HEK293 (cell line): ENCODE results near the gene EXO5.
"Not testable (repeated sequence)": the region's sequence is repeated elsewhere in the genome, so short reads cannot be mapped to it uniquely, and the experiment has no call there.

Experiments
- ZNF571 ChIP-seq: fragments of 450-650 bp; formaldehyde crosslinking; IDR thresholded peaks from 2 replicates; pipeline ENCODE4 v1.5.0; 2017; ENCODE audit warnings: missing biosample characterization, missing genetic modification characterization
- ZNF677 ChIP-seq: fragments of 450-650 bp; IDR thresholded peaks from 2 replicates; pipeline ENCODE4 v1.5.0; 2018; ENCODE audit warnings: missing biosample characterization, mild to moderate bottlenecking, missing genetic modification characterization, moderate library complexity
- TF ChIP-seq, protein P1 (sequence below): fragments of 450-650 bp; formaldehyde crosslinking; IDR thresholded peaks from 2 replicates; pipeline ENCODE4 v1.5.1; 2016; ENCODE audit warnings: missing biosample characterization, missing genetic modification characterization

- TF ChIP-seq, protein P1, sequence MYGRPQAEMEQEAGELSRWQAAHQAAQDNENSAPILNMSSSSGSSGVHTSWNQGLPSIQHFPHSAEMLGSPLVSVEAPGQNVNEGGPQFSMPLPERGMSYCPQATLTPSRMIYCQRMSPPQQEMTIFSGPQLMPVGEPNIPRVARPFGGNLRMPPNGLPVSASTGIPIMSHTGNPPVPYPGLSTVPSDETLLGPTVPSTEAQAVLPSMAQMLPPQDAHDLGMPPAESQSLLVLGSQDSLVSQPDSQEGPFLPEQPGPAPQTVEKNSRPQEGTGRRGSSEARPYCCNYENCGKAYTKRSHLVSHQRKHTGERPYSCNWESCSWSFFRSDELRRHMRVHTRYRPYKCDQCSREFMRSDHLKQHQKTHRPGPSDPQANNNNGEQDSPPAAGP (tag by site-specific recombination): not testable (repeated sequence)
- not testable (repeated sequence) for TF ChIP-seq ZNF571; ZNF677 (tag by site-specific recombination)
These were observed 5.9 kb upstream of the EXO5 start for GRCh38 chr1:40502651-40503050.
